Aortic smooth muscle cell (primary cell): ENCODE data around the gene ARSG. TPM values are rescaled to one million over a fixed set of nuclear protein-coding genes. Genes with fewer than 3 reads are reported as not detected.

Experiments
- total RNA-seq: library from RNA; depleted of rRNA; stranded (reverse); fragments of >200 nt; gene quantifications from 2 replicates; pipeline ENCODE4 v1.2.3, GENCODE V29; 2014

ARSG gene
- total RNA-seq = 5.2 and 5.8 TPM in 2 replicates

DNA sequence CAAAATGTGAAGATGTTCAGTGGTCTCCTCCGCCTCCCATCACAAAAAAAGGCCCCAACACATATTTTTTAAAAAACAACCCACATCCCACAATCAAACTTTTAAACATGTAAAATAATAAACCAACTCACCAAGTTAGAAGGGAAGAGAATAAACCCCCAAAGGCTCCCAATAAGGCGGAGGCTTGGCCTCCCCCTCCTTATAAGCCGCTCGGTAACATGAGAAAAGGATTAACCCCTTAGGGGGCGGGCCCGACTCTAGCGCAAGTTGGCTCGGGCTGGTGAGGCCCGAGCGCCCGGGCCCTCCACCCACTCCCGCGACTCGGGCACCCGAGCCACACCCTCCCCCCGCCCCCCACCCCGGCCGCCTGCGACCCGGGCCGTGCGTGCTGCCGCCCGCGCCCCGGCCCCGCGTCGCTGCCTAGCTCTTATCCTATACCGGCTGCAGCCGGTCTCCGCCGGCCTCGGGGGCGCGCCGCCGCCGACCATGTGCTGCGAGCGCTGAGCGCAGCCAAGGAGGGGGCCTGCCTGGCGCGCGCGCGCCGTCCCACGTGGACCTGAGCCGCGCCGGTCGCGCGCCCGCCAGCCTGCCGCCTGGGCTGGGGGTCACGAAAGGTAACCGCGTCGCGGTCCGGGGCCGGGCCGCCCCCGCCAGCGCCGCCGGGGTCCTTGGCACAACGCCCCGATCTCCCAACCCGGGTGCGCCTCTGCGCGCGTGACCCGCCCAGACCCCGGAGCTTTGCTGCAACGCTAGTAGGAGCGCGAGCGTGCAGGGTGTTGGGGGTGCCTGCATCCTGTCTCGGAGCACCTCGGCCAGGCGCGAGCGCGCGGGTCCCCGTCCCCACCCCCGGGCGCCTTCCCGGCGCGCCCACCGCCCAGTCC, at the start of gene ARSG, which contains the start of gene SLC16A6:
Gene ARSG (plus strand): TSS at position 541 of the 881 bp plus-strand sequence. CDS start 15,999 bp downstream, outside the sequence.
Gene SLC16A6 (minus strand): TSS at position 173 of the 881 bp plus-strand sequence. CDS start 12,807 bp downstream, outside the sequence.

DNA sequence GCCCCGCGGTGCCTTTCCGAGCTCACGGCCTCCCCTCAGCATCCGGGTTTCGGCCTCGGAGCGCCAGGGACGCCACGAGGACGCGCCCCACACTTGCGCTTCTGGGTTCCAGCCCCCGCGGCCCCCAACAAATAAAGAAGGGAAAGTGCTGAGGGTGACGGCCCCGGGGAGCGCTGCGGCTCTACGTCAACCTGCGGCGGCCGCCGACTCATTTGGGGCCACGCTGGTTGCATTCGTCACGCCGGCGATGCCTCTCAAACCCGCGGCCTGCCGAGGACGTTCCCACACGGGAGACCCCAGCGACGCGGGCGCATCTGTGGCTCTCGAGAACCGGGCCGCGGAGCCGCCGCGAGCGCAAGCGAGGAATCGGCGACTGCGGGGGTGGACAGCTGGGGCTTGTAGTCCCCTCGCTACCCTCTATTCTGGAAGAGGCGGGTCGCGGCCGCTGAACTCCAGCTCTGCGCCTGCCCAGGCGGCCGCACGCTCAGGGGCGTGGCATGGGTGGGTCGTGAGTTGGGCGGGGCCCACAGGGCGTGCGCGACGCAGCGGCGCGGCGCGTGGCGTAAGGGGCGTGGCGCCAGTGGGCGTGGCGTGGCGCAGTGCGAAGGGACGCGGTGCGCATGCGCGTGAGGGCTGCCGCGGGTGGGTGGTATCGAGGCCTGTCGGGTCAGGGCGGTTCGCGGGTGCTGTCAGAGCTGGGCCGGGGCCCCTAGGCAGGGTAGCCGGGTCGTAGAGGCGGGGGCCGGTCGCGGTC, 43.7 kb upstream of the ARSG start, which contains the start of gene AMZ2:
Gene AMZ2 (plus strand): TSS at position 599 of the 754 bp plus-strand sequence. CDS start 2,145 bp downstream, outside the sequence.

DNA sequence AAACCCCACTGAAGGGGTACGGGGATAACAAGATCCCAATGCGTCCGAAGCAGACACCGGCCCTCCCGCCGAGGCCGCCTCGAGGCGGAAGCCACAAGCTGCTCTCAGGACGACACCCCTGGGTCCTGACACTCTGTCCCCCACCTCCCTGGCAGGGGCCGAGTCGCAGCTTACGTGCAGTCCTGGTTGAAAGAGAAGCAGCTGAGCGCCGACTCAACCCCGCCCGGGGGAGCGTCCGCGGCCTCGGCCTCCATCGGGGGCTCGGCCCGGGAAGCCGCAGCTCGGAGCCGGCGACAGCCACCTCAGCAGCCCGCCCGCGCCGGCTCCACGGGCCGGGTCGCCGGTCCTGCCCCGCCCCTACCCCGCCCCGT, 165.9 kb downstream of the ARSG start, which contains the start of gene WIPI1:
Gene WIPI1 (minus strand): TSS at position 329 of the 371 bp plus-strand sequence. CDS start 75 bp downstream, at position 254.

Other genes starting within 250 kb of the ARSG start
- gene AMZ2, start 43.5 kb upstream of the ARSG start, total RNA-seq = 65.5 and 82.2 TPM in 2 replicates
- 0.37 and 0.92 TPM in 2 replicates for gene SLC16A6, start 368 bp upstream of the ARSG start, total RNA-seq
- 165 and 192 TPM in 2 replicates for gene WIPI1, start 166.0 kb downstream of the ARSG start, total RNA-seq
- gene PRKAR1A, start 220.9 kb downstream of the ARSG start, total RNA-seq = 612 and 666 TPM in 2 replicates